ENCODE measurements around the gene MBNL1. TPM values are rescaled to one million over a fixed set of nuclear protein-coding genes. Genes with fewer than 3 reads are reported as not detected.

MBNL1 gene
- total RNA-seq, 6 experiments from 2014 or later = 49.9 to 89.6 (median 63.2) TPM

DNA sequence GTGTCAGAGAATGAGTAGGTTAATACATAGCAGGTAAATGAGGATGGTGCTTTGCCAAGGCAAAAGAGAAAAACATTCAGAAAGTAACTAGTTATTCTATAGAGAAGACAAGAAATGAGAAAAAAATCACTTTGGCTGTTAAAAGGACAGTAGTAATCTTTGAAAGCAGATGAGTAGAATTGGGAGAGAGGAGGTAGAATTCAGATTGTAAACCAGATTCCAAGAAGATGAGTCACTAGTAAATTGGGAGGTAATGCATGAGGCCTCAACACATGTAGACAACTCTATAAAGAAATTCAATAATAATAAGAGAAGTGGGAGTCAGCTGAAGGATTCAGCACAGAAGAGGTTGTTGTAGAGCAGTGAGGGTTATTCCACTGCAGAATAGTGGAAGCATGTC lies 81.4 kb downstream of the MBNL1 start:
- Histone ChIP-seq H3K4me1 (peaks cover 0 to 17% (median 6%) of the 10 kb centered on the region in 4 donors), H3K27ac (no peak overlapping the region), H3K27me3 (no peaks in the 10 kb centered on the region), H3K36me3 (no peaks in the 10 kb centered on the region), H3K4me3 (no peak overlapping the region), H3K9me3 (no peaks in the 10 kb centered on the region)
- intact Hi-C loops (cut with DNase I) = no loop called here
- DNase-seq = no peak
- no peak for TF ChIP-seq POLR2A (IDR thresholded peaks at IDR 0.05)
- TF ChIP-seq, protein P1, sequence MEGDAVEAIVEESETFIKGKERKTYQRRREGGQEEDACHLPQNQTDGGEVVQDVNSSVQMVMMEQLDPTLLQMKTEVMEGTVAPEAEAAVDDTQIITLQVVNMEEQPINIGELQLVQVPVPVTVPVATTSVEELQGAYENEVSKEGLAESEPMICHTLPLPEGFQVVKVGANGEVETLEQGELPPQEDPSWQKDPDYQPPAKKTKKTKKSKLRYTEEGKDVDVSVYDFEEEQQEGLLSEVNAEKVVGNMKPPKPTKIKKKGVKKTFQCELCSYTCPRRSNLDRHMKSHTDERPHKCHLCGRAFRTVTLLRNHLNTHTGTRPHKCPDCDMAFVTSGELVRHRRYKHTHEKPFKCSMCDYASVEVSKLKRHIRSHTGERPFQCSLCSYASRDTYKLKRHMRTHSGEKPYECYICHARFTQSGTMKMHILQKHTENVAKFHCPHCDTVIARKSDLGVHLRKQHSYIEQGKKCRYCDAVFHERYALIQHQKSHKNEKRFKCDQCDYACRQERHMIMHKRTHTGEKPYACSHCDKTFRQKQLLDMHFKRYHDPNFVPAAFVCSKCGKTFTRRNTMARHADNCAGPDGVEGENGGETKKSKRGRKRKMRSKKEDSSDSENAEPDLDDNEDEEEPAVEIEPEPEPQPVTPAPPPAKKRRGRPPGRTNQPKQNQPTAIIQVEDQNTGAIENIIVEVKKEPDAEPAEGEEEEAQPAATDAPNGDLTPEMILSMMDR (IDR thresholded peaks at IDR 0.05) = no peak
- ATAC-seq = no peak

DNA sequence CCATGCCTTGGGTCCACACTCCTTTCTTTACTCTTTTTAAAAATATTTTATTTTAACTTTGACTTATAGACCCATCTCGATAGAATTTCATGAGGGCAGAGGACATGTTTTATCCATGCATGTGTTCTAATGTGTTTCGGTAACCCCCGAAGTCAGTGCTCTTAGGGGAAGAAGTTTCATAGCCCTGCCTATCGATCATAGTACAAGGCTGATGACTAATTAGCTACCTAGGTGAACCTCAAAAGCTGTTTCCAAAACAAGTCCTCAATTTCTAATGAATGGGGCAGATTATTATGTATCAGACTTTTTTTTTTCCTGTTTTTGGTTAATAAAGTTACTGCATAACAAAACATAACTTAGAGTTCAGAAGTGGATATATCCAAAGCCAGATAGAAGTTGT lies 82.0 kb downstream of the MBNL1 start:
- no peak for DNase-seq
- no peaks in the 10 kb centered on the region for H3K36me3 ChIP-seq
- ATAC-seq = no peak
- 75% methylated on average over 4 of the region's 4 CpGs for WGBS (ENCODE audit: insufficient coverage, low coverage, low lambda C conversion rate, missing lambda C conversion rate)
- H3K27me3 ChIP-seq = no peaks in the 10 kb centered on the region
- no peak for TF ChIP-seq POLR2A (IDR thresholded peaks at IDR 0.05)
- TF ChIP-seq, protein P1 (IDR thresholded peaks at IDR 0.05) = no peak
- no peak overlapping the region for H3K4me3 ChIP-seq
- no peaks in the 10 kb centered on the region for H3K9me3 ChIP-seq
- intact Hi-C loops (cut with DNase I) = no loop called here
- H3K4me1 ChIP-seq = peaks cover 0 to 23% (median 6%) of the 10 kb centered on the region in 4 donors
- H3K27ac ChIP-seq = no peak overlapping the region

DNA sequence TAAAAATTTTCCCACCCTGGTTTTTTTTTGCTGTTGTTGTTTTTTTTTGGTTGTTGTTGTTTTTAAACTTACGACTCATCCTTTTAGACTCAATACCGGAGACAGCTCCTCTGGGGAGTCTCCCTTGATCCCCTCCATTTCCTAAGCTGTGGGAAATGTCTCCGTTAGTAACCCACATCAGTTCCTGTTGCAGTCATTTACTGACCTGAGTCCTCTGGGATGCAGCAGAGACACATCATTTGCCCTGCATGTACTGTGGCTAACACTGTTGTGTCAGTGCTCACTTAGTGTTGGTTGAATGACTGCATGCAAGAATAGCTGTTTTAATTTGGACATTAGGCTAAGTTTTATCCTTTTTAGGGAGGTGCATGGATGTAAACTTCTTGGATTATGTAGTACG lies 83.8 kb downstream of the MBNL1 start:
- intact Hi-C loops (cut with DNase I) = no loop called here
- DNase-seq (no peak), ATAC-seq (no peak)
- Histone ChIP-seq H3K27me3 (no peaks in the 10 kb centered on the region), H3K36me3 (no peaks in the 10 kb centered on the region), H3K9me3 (no peaks in the 10 kb centered on the region), H3K4me3 (no peak overlapping the region), H3K27ac (no peak overlapping the region), H3K4me1 (peaks cover 0 to 29% (median 6%) of the 10 kb centered on the region in 4 donors)
- TF ChIP-seq, protein P1 (IDR thresholded peaks at IDR 0.05) = no peak
- no peak for TF ChIP-seq POLR2A (IDR thresholded peaks at IDR 0.05)
- 73% methylated on average over 4 of the region's 4 CpGs for WGBS (ENCODE audit: insufficient coverage, low coverage, low lambda C conversion rate, missing lambda C conversion rate)

- TF ChIP-seq POLR2A (IDR thresholded peaks at IDR 0.05) = no peak
- TF ChIP-seq, protein P1 (IDR thresholded peaks at IDR 0.05) = no peak
- peaks cover 0 to 19% (median 3%) of the 10 kb centered on the region in 4 donors for H3K4me1 ChIP-seq
Observed at GRCh38 chr3:152353578-152353977, 84.8 kb downstream of the MBNL1 start.

More at GRCh38 chr3:152353578-152353977, 84.8 kb downstream of the MBNL1 start:
- H3K9me3 ChIP-seq = no peaks in the 10 kb centered on the region
- no peak overlapping the region for H3K27ac ChIP-seq
- intact Hi-C loops (cut with DNase I) = no loop called here
- H3K4me3 ChIP-seq = no peak overlapping the region
- ATAC-seq (no peak), DNase-seq (no peak)
- no peaks in the 10 kb centered on the region for H3K27me3 ChIP-seq
- no peaks in the 10 kb centered on the region for H3K36me3 ChIP-seq
